Measurements from ENCODE around the gene OSBPL9. TPM values are rescaled to one million over a fixed set of nuclear protein-coding genes. Genes with fewer than 3 reads are reported as not detected.

The OSBPL9 gene
- polyA plus RNA-seq, 1 experiment, result 68.3 TPM

DNA sequence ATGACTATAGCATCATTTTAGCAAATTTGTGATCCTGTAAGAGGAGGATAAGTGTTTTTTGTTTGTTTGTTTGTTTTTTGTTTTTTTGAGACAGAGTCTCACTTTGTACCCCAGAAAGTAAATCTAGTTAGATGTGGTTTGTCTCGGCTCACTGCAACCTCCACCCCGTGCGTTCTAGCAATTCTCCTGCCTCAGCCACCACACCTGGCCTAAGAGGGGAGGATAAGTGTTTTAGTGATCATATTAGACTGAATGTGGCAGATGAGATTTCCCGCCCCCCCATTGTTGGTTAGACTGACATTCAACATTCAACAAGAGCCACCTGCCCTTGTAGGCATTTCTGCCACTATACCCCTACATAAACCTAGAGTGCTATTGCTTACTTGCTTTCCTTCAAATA is 98.5 kb downstream of the OSBPL9 start:
- DNase-seq (ENCODE audit: low read depth), result no peak
- Histone ChIP-seq H3K4me3 (ENCODE audit: low read depth, low read length) (no peak overlapping the region), H3K27me3 (ENCODE audit: control insufficient read depth, insufficient read depth, low read length) (no peaks in the 10 kb centered on the region), H3K36me3 (ENCODE audit: control insufficient read depth, insufficient read depth, low read length) (peaks cover 1% of the 10 kb centered on the region; the same call in 1 of the 2 replicates)
- ChIA-PET POLR2A (no interaction called here), CTCF (no interaction called here)
- TF ChIP-seq, protein P1, sequence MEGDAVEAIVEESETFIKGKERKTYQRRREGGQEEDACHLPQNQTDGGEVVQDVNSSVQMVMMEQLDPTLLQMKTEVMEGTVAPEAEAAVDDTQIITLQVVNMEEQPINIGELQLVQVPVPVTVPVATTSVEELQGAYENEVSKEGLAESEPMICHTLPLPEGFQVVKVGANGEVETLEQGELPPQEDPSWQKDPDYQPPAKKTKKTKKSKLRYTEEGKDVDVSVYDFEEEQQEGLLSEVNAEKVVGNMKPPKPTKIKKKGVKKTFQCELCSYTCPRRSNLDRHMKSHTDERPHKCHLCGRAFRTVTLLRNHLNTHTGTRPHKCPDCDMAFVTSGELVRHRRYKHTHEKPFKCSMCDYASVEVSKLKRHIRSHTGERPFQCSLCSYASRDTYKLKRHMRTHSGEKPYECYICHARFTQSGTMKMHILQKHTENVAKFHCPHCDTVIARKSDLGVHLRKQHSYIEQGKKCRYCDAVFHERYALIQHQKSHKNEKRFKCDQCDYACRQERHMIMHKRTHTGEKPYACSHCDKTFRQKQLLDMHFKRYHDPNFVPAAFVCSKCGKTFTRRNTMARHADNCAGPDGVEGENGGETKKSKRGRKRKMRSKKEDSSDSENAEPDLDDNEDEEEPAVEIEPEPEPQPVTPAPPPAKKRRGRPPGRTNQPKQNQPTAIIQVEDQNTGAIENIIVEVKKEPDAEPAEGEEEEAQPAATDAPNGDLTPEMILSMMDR (IDR thresholded peaks at IDR 0.05; ENCODE audit: insufficient read depth, low read depth, low read length), result no peak

DNA sequence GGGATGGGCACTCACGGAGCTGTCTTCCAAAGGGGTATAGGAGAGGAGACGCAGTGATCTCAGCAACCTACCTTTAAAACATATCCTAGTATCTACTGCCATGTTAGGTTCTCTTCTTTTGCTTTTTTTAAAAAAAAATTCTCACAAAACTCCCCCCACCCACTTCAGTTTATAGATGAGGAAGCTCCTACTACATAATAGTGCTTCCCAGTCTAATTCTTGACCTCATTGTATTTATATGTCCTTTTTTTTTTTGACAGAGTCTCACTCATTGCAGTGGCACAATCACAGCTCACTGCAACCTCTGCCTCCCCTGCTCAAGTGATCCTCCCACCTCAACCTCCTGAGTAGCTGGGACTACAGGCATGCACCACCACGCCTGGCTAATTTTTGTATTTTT is 99.9 kb downstream of the OSBPL9 start:
- ChIA-PET CTCF (no interaction called here), POLR2A (no interaction called here)
- peaks cover 1% of the 10 kb centered on the region; the same call in 1 of the 2 replicates for H3K36me3 ChIP-seq (ENCODE audit: control insufficient read depth, insufficient read depth, low read length)
- H3K27me3 ChIP-seq (ENCODE audit: control insufficient read depth, insufficient read depth, low read length), result no peaks in the 10 kb centered on the region
- H3K4me3 ChIP-seq (ENCODE audit: low read depth, low read length), result no peak overlapping the region
- TF ChIP-seq, protein P1 (IDR thresholded peaks at IDR 0.05; ENCODE audit: insufficient read depth, low read depth, low read length), result no peak
- DNase-seq (ENCODE audit: low read depth), result no peak

DNA sequence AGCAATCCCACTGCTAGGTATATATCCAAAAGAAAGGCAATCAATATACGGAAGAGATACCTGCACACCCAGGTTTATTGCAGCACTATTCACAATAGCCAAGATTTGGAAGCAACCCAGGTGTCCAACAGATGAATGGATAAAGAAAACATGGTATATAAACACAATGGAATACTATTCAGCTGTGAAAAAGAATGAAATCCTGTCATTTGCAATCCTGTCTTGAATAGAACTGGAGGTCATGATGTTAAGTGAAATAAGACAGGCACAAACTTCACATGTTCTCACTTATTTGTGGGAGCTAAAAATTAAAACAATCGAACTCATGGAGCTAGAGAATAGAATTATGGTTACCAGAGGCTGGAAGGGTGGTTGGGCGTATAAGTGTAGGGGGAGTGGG is 101.0 kb downstream of the OSBPL9 start:
- H3K27me3 ChIP-seq (ENCODE audit: control insufficient read depth, insufficient read depth, low read length), result no peaks in the 10 kb centered on the region
- no peak overlapping the region for H3K4me3 ChIP-seq (ENCODE audit: low read depth, low read length)
- ChIA-PET CTCF (no interaction called here), POLR2A (no interaction called here)
- peaks cover 1% of the 10 kb centered on the region; the same call in 1 of the 2 replicates for H3K36me3 ChIP-seq (ENCODE audit: control insufficient read depth, insufficient read depth, low read length)
- TF ChIP-seq, protein P1 (IDR thresholded peaks at IDR 0.05; ENCODE audit: insufficient read depth, low read depth, low read length), result no peak
- no peak for DNase-seq (ENCODE audit: low read depth)

DNA sequence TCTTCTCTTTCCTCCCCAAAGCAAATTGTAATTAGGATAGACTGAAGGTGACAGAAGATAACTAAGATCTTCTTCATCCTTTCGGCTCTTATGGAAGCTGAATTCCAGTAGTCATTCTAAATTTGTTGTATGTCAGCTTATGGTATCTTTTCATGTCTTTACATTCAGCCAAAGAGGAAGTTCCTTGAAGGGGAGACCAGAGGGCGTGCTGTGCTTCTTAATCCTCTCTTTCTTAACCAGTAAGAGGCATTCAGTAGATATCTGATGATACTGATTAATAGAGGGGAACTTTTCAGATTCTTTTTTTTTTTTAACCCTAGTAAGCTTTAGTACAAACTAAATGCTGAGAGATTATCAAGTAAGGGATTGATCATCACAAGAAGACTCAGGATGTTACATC is 102.3 kb downstream of the OSBPL9 start:
- ChIA-PET POLR2A (interaction anchor here (0.6 kb wide), 1 partner anchor 131 kb away, joined by 4 read pairs; no protein-coding TSS in a partner anchor), CTCF (no interaction called here)
- Histone ChIP-seq H3K27me3 (ENCODE audit: control insufficient read depth, insufficient read depth, low read length) (no peaks in the 10 kb centered on the region), H3K4me3 (ENCODE audit: low read depth, low read length) (no peak overlapping the region), H3K36me3 (ENCODE audit: control insufficient read depth, insufficient read depth, low read length) (peaks cover 1% of the 10 kb centered on the region; the same call in 1 of the 2 replicates)
- TF ChIP-seq, protein P1 (IDR thresholded peaks at IDR 0.05; ENCODE audit: insufficient read depth, low read depth, low read length), result no peak
- DNase-seq (ENCODE audit: low read depth), result no peak

DNA sequence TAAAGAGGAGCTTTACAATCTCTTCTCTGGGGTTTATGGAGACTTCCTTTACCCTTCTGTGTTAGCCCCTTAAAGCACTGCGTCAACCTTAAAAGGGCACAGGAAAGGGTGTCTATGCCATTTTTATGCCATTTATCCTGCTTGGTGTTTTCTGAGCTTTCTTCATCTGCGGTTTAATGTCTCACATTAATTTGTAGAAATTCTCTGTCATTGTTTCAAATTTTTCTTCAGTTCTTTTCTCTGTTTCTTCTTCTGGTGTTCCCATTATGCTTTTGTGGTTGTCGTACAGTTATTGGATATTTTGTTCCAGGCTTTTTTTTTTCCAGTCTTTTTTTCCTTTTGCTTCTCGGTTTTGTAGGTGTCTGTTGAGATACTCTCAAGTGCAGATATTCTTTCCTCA is 107.9 kb downstream of the OSBPL9 start:
- H3K36me3 ChIP-seq (ENCODE audit: control insufficient read depth, insufficient read depth, low read length), result no peaks in the 10 kb centered on the region
- H3K4me3 ChIP-seq (ENCODE audit: low read depth, low read length), result no peak overlapping the region
- no peaks in the 10 kb centered on the region for H3K27me3 ChIP-seq (ENCODE audit: control insufficient read depth, insufficient read depth, low read length)
- DNase-seq (ENCODE audit: low read depth), result no peak
- POLR2A ChIA-PET, result interaction anchor here (0.8 kb wide), 1 partner anchor 155 kb away, joined by 3 read pairs; no protein-coding TSS in a partner anchor
- CTCF ChIA-PET, result interaction anchor here (1.1 kb wide), 1 partner anchor 48 kb away, joined by 3 read pairs; no protein-coding TSS in a partner anchor
- TF ChIP-seq, protein P1 (IDR thresholded peaks at IDR 0.05; ENCODE audit: insufficient read depth, low read depth, low read length), result no peak

All from BJ (cell line).